Measurements from ENCODE around the gene IGF2BP1. TPM values are rescaled to one million over a fixed set of nuclear protein-coding genes. Genes with fewer than 3 reads are reported as not detected.

The IGF2BP1 gene
- total and polyA plus RNA-seq, 2 of the 8 experiments (the other 6 are each of a cell fraction or from before 2014, with no cell fraction given): 41.6 to 513 TPM

DNA sequence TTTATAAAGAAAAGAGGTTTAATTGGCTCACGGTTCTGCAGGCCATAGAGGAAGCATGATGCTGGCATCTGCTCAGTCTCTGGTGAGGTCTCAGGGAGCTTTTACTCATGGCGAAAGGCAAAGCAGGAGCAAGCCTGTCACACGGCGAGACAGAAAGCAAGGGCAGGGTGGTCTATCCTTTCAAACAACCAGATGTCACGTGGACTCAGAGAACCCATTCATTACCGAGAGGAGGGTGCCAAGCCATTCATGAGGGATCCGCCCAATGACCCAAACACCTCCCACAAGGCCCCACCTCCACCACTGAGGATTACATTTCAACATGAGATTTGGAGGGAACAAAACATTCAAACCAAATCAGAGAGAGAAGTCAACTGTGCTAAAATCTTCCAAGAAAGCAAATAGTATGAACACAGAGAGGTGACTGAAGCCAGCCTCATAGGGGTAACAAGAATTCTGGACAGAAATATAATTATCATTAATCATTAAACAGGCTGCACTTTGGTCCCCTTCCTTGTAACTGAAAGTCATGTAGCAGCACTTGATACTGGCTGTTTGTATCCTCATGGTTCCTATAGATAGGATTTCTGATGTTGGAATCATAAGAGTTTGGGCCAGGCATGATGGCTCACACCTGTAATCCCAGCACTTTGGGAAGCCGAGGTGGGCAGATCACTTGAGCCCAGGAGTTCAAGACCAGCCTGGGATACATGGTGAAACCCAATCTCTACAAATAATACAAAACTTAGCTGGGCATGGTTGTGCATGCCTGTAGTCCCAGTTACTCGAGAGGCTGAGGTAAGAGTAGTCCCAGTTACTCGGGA lies 82.9 kb downstream of the IGF2BP1 start:
- WGBS, 2 experiments (ENCODE audit: extremely low coverage in 1 of 2, insufficient coverage in 1 of 2, insufficient read length in 1 of 2, insufficient replicate concordance in 2 of 2, low coverage in 1 of 2, low lambda C conversion rate in 2 of 2, missing lambda C conversion rate in 1 of 2): 89% methylated on average over 10 of the region's 10 CpGs; no CpG with 5 or more reads in 1 of the 2 experiments
- no peak overlapping the region for H2BK5ac ChIP-seq (ENCODE audit: low read depth, low read length)
- H4K5ac ChIP-seq (ENCODE audit: insufficient read length, low read depth, low read length): no peak overlapping the region
- H3K4me3 ChIP-seq (ENCODE audit: extremely low read depth in 1 of 4, insufficient read depth in 2 of 4, low read depth in 3 of 4, low read length in 4 of 4): no peak overlapping the region
- H3K4me2 ChIP-seq (ENCODE audit: insufficient read depth in 1 of 2, low read depth in 2 of 2, low read length in 2 of 2): no peak overlapping the region
- no peak overlapping the region for H3K18ac ChIP-seq (ENCODE audit: extremely low read depth, low read length)
- no peaks in the 10 kb centered on the region for H3K23me2 ChIP-seq (ENCODE audit: low read depth, low read length)
- H3K23ac ChIP-seq (ENCODE audit: insufficient read length): no peak overlapping the region
- H3K36me3 ChIP-seq (ENCODE audit: control insufficient read depth in 2 of 4, insufficient read depth in 4 of 4, low read length in 3 of 4): no peaks in the 10 kb centered on the region; a peak in 1 of 8 replicates
- POLR2A ChIA-PET (ENCODE audit: partially characterized antibody): interaction anchor here (1.0 kb wide), 1 partner anchor 20 kb away, joined by 3 read pairs; no protein-coding TSS in a partner anchor
- no peak overlapping the region for H2AK5ac ChIP-seq (ENCODE audit: low read depth, low read length)
- DNase-seq (ENCODE audit: low read depth in 1 of 2, low spot score in 2 of 2) (no peak), FAIRE-seq (no peak)
- H3K9me3 ChIP-seq (ENCODE audit: insufficient read depth in 2 of 2, low read depth in 1 of 2, low read length in 1 of 2): peaks cover 3 to 5% of the 10 kb centered on the region in 2 experiments; a peak in 3 of 4 replicates
- no peak overlapping the region for H3K4ac ChIP-seq (replicated peaks; ENCODE audit: insufficient read length, low read depth, low read length)
- H3K56ac ChIP-seq (replicated peaks; ENCODE audit: insufficient read length, low read depth, low read length): no peak overlapping the region
- CTCF ChIA-PET (ENCODE audit: partially characterized antibody): interaction anchor here (1.0 kb wide), 1 partner anchor 24 kb away, joined by 3 read pairs; no protein-coding TSS in a partner anchor
- no peak overlapping the region for H2BK120ac ChIP-seq (replicated peaks; ENCODE audit: low read depth, low read length)
- H3K79me1 ChIP-seq (ENCODE audit: low read depth, low read length): no peaks in the 10 kb centered on the region
- no peak overlapping the region for H2BK15ac ChIP-seq (ENCODE audit: low read length)
- H2AFZ ChIP-seq (ENCODE audit: low read length): no peak overlapping the region
- no peaks in the 10 kb centered on the region for H3K79me2 ChIP-seq (ENCODE audit: control insufficient read depth in 1 of 2, insufficient read depth in 2 of 2, low read length in 2 of 2)
- H4K91ac ChIP-seq (replicated peaks; ENCODE audit: insufficient read length, low read length): no peak overlapping the region
- no peak overlapping the region for H3K27ac ChIP-seq (ENCODE audit: low read depth, low read length)
- H2BK12ac ChIP-seq (ENCODE audit: low read depth, low read length): no peak overlapping the region
- no peaks in the 10 kb centered on the region for H3K27me3 ChIP-seq (replicated peaks in 1 of 4; ENCODE audit: control insufficient read depth in 3 of 4, extremely low read depth in 1 of 4, insufficient read depth in 3 of 4, low read length in 3 of 4)
- H4K8ac ChIP-seq (ENCODE audit: extremely low read depth, insufficient read depth, low read length): no peak overlapping the region
- H2BK20ac ChIP-seq (ENCODE audit: low read length): no peak overlapping the region
- H3K9ac ChIP-seq (replicated peaks in 1 of 4; ENCODE audit: extremely low read depth in 1 of 4, low read depth in 3 of 4, low read length in 3 of 4): no peak overlapping the region
- no peak overlapping the region for H3K14ac ChIP-seq (ENCODE audit: insufficient read length)
- no peaks in the 10 kb centered on the region for H4K20me1 ChIP-seq (replicated peaks in 1 of 2; ENCODE audit: control insufficient read depth in 1 of 2, insufficient read depth in 2 of 2, low read length in 2 of 2)
- H3K4me1 ChIP-seq (replicated peaks in 1 of 4; ENCODE audit: control insufficient read depth in 3 of 4, insufficient read depth in 4 of 4, low read length in 3 of 4): peaks cover 0 to 3% (median 0%) of the 10 kb centered on the region in 4 experiments; a peak in 4 of 7 replicates
- no peak for TF ChIP-seq TCF12 (IDR thresholded peaks at IDR 0.05; ENCODE audit: low read depth, low read length)
- TF ChIP-seq EZH2 (IDR thresholded peaks at IDR 0.05; ENCODE audit: low read depth, low read length, severe bottlenecking): no peak
- TF ChIP-seq CTBP2 (IDR thresholded peaks at IDR 0.05; ENCODE audit: borderline replicate concordance, insufficient read depth, insufficient read length, low read length): no peak
- TF ChIP-seq FOSL1 (IDR thresholded peaks at IDR 0.05; ENCODE audit: insufficient read depth, low read depth, low read length): no peak
- TF ChIP-seq BCL11A (IDR thresholded peaks at IDR 0.05; ENCODE audit: low read depth in 2 of 2, low read length in 2 of 2): no peak
- TF ChIP-seq ZNF274 (IDR thresholded peaks at IDR 0.05; ENCODE audit: borderline replicate concordance, extremely low read depth, low read length): no peak
- TF ChIP-seq, protein P1, sequence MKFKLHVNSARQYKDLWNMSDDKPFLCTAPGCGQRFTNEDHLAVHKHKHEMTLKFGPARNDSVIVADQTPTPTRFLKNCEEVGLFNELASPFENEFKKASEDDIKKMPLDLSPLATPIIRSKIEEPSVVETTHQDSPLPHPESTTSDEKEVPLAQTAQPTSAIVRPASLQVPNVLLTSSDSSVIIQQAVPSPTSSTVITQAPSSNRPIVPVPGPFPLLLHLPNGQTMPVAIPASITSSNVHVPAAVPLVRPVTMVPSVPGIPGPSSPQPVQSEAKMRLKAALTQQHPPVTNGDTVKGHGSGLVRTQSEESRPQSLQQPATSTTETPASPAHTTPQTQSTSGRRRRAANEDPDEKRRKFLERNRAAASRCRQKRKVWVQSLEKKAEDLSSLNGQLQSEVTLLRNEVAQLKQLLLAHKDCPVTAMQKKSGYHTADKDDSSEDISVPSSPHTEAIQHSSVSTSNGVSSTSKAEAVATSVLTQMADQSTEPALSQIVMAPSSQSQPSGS (IDR thresholded peaks at IDR 0.05; ENCODE audit: low read length): no peak
- no peak for TF ChIP-seq POU5F1 (IDR thresholded peaks at IDR 0.05; ENCODE audit: low read depth, low read length)
- TF ChIP-seq KDM1A (IDR thresholded peaks at IDR 0.05; ENCODE audit: borderline replicate concordance, low read length): no peak
- no peak for TF ChIP-seq SP4 (IDR thresholded peaks at IDR 0.05; ENCODE audit: low read length)
- no peak for TF ChIP-seq CEBPB (IDR thresholded peaks at IDR 0.05; ENCODE audit: low read depth, low read length)
